ENCODE data around the gene CFAP74. TPM values are rescaled to one million over a fixed set of nuclear protein-coding genes. Genes with fewer than 3 reads are reported as not detected.

The CFAP74 gene
- polyA plus RNA-seq, 1 donor from 2014 or later: 0.22 TPM

GRCh38 chr1:2031546-2032540 lies 28.3 kb upstream of the CFAP74 start:
- no peak overlapping the region for H3K9ac ChIP-seq (ENCODE audit: low read length)
- H3K9me2 ChIP-seq (ENCODE audit: insufficient read depth, low read length): no peaks in the 10 kb centered on the region
- no peaks in the 10 kb centered on the region for H3K9me3 ChIP-seq (ENCODE audit: low read length)
- no peak for TF ChIP-seq RAD21 (conservative IDR thresholded peaks at IDR 0.05)
- no peak for TF ChIP-seq TAF1 (IDR thresholded peaks at IDR 0.05; ENCODE audit: low read depth)
- no peak for TF ChIP-seq EZH2 (IDR thresholded peaks at IDR 0.05; ENCODE audit: borderline replicate concordance, insufficient read depth, low read length, poor library complexity, severe bottlenecking)
- TF ChIP-seq EP300 (conservative IDR thresholded peaks at IDR 0.05; ENCODE audit: poor library complexity, severe bottlenecking): no peak
- TF ChIP-seq POLR2AphosphoS5 (IDR thresholded peaks at IDR 0.05): no peak
- no peak for TF ChIP-seq SMC3 (conservative IDR thresholded peaks at IDR 0.05; ENCODE audit: poor library complexity)
- no peak for TF ChIP-seq REST (IDR thresholded peaks at IDR 0.05; ENCODE audit: borderline replicate concordance)
- no peak for TF ChIP-seq MXI1 (conservative IDR thresholded peaks at IDR 0.05; ENCODE audit: poor library complexity, severe bottlenecking)
- no peak for TF ChIP-seq CTCF (IDR thresholded peaks at IDR 0.05; ENCODE audit: poor library complexity, severe bottlenecking)
- H3K27ac ChIP-seq (ENCODE audit: low read length): no peak overlapping the region
- no peaks in the 10 kb centered on the region for H3K27me3 ChIP-seq (ENCODE audit: insufficient read depth, low read depth, low read length)
- H3K36me3 ChIP-seq (ENCODE audit: insufficient read depth, low read length): no peaks in the 10 kb centered on the region
- no peak overlapping the region for H2AFZ ChIP-seq (ENCODE audit: low read depth, low read length)
- no peak overlapping the region for H3K4me3 ChIP-seq (ENCODE audit: low read length)
- no peaks in the 10 kb centered on the region for H3K79me2 ChIP-seq (replicated peaks; ENCODE audit: insufficient read depth, low read length)
- H3K4me2 ChIP-seq (ENCODE audit: low read length): no peak overlapping the region
- no peaks in the 10 kb centered on the region for H3F3A ChIP-seq (ENCODE audit: insufficient read depth, low read length, poor library complexity, severe bottlenecking)
- no peaks in the 10 kb centered on the region for H4K20me1 ChIP-seq (ENCODE audit: insufficient read depth)

GRCh38 chr1:2030076-2030871 lies 26.7 kb upstream of the CFAP74 start:
- Histone ChIP-seq H3K36me3 (ENCODE audit: insufficient read depth, low read length) (no peaks in the 10 kb centered on the region), H2AFZ (ENCODE audit: low read depth, low read length) (no peak overlapping the region), H3K27me3 (ENCODE audit: insufficient read depth, low read depth, low read length) (no peaks in the 10 kb centered on the region), H3K4me3 (ENCODE audit: low read length) (no peak overlapping the region), H3K79me2 (replicated peaks; ENCODE audit: insufficient read depth, low read length) (no peaks in the 10 kb centered on the region), H3K4me2 (ENCODE audit: low read length) (no peak overlapping the region), H3K9me3 (ENCODE audit: low read length) (no peaks in the 10 kb centered on the region), H3K27ac (ENCODE audit: low read length) (no peak overlapping the region), H4K20me1 (ENCODE audit: insufficient read depth) (no peaks in the 10 kb centered on the region), H3F3A (ENCODE audit: insufficient read depth, low read length, poor library complexity, severe bottlenecking) (no peaks in the 10 kb centered on the region), H3K9ac (ENCODE audit: low read length) (no peak overlapping the region), H3K9me2 (ENCODE audit: insufficient read depth, low read length) (no peaks in the 10 kb centered on the region)
- TF ChIP-seq POLR2AphosphoS5 (IDR thresholded peaks at IDR 0.05): no peak
- TF ChIP-seq MXI1 (conservative IDR thresholded peaks at IDR 0.05; ENCODE audit: poor library complexity, severe bottlenecking): no peak

Measured in neural cell (in vitro differentiated cells).